Skeletal muscle cell (primary cell): Measurements from ENCODE around the gene TMEM144.
A peak's percentile ranks its signal among the peaks of the same experiment; 100 is the strongest.
"Not testable (repeated sequence)": the region's sequence is repeated elsewhere in the genome, so short reads cannot be mapped to it uniquely, and the experiment has no call there.

Source experiments
- DNase-seq: peaks from one replicate; pipeline ENCODE4 v3.0.0-alpha.2; 2010; ENCODE audit warnings: low read depth
- H3K4me3 ChIP-seq: 2 replicates; pipeline ENCODE4 v1.5.1; 2011; ENCODE audit warnings: low read depth, mild to moderate bottlenecking, control low read depth, low read length, moderate library complexity

TMEM144 gene

GRCh38 chr4:158224999-158225398 lies 14.7 kb downstream of the TMEM144 start:
- DNase-seq, H3K4me3 ChIP-seq: not testable (repeated sequence)

GRCh38 chr4:158227880-158228279 lies 17.6 kb downstream of the TMEM144 start:
- not testable (repeated sequence) for H3K4me3 ChIP-seq

DNA sequence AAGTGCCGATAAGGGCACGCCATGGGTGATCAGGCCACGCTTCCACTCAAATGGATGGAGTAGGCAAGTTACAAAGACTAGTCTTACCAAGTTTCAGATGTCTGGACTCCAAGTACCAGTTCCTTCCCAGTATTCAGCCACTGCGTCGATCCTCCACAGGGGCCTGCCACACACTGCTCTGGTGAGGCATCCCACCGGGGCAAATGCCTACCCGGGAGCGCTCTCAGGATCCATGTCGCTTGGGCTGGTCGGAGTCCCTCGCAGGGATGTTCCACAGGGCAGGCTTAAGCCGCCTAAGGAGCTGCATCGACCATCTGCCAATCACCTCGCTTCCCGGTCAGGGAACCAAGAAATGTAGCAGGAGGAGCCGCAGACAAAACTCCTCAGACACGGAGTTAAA lies 18.1 kb downstream of the TMEM144 start:
- DNase-seq, result not testable (repeated sequence)

More at GRCh38 chr4:158227880-158228279, 17.6 kb downstream of the TMEM144 start:
- DNase-seq, result not testable (repeated sequence)

DNA sequence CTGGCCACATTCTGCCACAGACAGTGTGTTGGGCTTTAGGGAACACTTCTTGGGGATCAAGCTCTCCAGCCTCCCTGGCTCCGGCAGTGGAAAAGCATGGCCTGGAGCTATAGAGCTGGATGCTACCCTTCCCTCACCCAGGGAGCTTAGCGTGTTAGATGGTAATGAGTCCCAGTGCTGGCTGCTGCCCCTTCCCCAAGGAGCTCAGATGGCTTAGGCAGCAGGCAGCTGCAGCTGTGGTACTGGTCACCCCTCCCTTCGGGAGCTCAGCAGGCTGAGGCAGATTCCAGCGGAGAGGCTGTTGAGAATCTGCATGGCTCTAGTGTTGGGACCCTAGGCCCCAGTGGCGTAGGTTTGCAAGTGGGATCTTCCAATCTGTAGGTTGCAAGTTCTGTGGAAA lies 19.5 kb downstream of the TMEM144 start:
- DNase-seq, result no peak
- H3K4me3 ChIP-seq, result no peak overlapping the region

More for the DNA sequence above, 18.1 kb downstream of the TMEM144 start:
- H3K4me3 ChIP-seq, result not testable (repeated sequence)

DNA sequence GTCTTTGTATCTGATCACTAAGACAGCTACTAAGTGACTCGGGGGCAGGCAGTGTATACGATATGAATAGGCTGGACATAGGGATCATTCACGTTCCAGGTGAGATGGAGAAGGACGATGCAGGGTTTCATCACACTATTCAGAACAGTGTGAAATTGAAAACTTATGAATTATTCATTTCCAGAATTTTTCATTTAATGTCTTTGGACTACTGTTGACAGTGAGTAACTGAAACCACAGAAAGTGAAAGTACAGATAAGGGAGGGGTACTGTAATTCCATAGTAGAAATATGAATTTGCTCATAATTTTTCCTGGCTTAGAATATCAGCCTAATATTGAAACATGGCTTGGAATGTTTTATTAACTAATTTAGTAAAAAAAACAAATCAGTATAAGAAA lies 24.4 kb downstream of the TMEM144 start:
- H3K4me3 ChIP-seq, result no peak overlapping the region
- no peak for DNase-seq

DNA sequence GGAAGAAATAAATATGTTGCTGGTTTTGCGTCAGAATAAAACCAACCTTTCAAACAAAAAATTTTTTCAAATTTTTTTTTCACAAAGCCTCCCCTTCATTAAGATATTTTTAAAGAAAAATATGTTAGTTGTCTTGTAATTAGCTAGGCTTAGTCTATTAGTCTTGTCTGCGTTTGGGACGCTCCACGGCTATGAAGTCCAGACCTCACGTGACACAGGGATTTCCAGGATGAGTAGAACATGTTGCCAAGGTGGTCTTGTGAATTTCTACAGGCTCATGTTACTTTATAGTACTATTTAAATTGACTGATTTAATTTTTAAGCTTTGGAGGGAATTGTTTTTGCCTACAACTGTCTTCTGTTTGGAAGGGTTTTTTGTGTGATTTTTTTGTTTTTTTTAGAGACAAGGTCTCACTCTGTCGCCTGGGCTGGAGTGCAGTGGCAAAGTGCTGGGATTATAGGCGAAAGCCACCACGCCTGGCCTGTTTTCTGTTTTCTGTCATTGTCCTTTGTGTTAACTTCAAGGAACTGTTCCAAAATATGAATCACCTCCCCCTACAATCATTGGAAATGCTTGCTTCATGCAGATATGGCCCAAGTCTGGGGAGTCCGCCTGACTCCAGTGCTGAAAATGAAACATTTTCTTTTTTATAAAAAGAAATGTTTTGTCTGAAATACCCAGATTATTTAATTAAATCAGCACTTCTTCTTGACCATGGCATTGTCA lies 26.2 kb downstream of the TMEM144 start:
- no peak for DNase-seq
- no peak overlapping the region for H3K4me3 ChIP-seq

GRCh38 chr4:158238575-158238974 lies 28.3 kb downstream of the TMEM144 start:
- H3K4me3 ChIP-seq, result no peak overlapping the region
- DNase-seq, result no peak

DNA sequence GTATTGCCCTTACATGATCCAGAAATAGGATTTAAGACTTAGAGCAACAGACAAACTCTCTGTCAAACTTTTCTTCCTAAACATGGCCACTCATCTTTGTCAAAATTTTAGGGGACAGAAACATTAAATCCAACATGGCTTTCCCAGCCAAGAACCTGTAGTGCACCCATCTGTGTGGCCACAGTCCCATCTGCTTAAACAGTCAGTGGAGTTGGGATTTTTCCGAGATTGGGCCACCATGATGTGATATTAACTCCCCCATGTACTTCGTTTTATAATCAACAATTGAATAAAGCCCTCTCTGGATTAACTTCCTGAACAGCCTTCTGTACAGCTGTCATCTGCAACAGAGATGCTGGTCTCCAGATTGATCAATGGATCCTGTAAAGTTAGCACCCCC lies 28.9 kb downstream of the TMEM144 start:
- no peak for DNase-seq
- H3K4me3 ChIP-seq, result no peak overlapping the region

DNA sequence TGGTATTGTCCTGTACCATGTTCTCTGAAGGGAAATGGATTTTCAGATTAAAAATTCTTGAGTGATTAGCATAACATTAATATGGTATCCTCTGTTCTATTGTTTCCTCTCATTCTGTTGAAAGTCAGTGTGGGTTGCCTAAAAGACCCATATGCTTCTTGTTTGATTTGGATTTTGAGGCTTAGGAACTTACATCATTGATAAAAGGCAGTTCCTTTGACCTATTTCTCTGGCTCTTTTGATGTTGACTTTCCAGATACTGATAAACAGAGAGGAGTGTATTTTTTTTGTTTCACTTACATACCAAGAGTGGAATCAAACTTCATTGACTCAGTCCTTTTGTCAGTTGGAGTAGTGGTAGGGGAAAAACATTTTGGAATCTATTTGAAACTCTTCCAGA lies 32.8 kb downstream of the TMEM144 start:
- no peak for DNase-seq
- H3K4me3 ChIP-seq, result no peak overlapping the region

GRCh38 chr4:158250321-158250720 lies 40.0 kb downstream of the TMEM144 start:
- no peak overlapping the region for H3K4me3 ChIP-seq
- no peak for DNase-seq

GRCh38 chr4:158253350-158253980 lies 43.2 kb downstream of the TMEM144 start:
- DNase-seq, result peak; percentile 9
- no peak overlapping the region for H3K4me3 ChIP-seq

DNA sequence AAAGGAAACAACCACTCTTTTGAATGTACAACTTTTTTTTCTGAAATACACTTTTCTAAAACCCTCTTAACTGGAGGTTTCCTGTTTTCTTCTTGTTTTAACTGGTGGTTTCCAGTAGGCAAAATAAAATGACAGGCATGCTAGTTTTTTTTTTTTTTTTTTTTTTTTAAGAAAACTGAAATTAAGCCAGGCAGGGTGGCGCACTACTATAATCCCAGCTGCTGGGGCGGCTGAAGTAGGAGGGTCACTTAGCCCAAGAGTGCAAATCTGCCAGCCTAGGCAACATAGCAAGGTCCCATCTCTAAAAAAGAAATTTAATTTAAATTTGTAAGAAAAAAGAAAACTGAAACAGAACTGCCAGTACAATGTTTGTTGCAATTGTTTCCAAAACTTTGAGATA lies 44.0 kb downstream of the TMEM144 start:
- H3K4me3 ChIP-seq, result no peak overlapping the region
- DNase-seq, result no peak

- H3K4me3 ChIP-seq, result no peak overlapping the region
- peak; percentile 12 for DNase-seq
These were observed 45.5 kb downstream of the TMEM144 start for GRCh38 chr4:158255727-158256324.

- DNase-seq, result no peak
- no peak overlapping the region for H3K4me3 ChIP-seq
These were observed 49.8 kb downstream of the TMEM144 start for GRCh38 chr4:158259955-158260575.

- DNase-seq, result no peak
- H3K4me3 ChIP-seq, result no peak overlapping the region
These were observed 51.2 kb downstream of the TMEM144 start for GRCh38 chr4:158261480-158261879.

GRCh38 chr4:158268553-158268952 lies 58.3 kb downstream of the TMEM144 start:
- no peak for DNase-seq
- H3K4me3 ChIP-seq, result no peak overlapping the region

- DNase-seq, result no peak
- no peak overlapping the region for H3K4me3 ChIP-seq
These were observed 64.3 kb downstream of the TMEM144 start for GRCh38 chr4:158274636-158275035.

- no peak for DNase-seq
- H3K4me3 ChIP-seq, result no peak overlapping the region
These were observed 67.3 kb downstream of the TMEM144 start for GRCh38 chr4:158277558-158277957.

- DNase-seq, H3K4me3 ChIP-seq: not testable (repeated sequence)
These were observed 68.8 kb downstream of the TMEM144 start for GRCh38 chr4:158279052-158279451.

DNA sequence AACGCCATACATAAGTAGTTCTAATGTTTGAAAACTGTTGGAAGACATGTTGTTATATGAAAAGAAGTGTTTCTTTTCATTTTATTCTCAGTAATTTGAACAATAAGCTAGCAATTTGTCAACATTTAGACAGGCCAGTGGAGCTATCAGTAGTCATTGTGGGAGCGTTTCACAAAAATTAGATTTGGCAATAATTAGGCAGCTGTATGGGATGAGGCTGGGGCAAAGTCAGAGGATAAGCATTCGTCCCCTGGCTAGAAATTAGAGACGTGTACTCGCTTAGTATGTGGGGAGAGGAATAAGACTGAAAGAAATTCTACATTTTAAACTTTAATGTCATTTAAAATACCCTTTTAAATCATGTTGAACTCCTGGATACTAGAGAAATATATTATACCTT lies 70.6 kb downstream of the TMEM144 start:
- DNase-seq, result no peak
- no peak overlapping the region for H3K4me3 ChIP-seq
